GM12878 (cell line): Measurements from ENCODE around the gene PLSCR3. TPM values are rescaled to one million over a fixed set of nuclear protein-coding genes. Genes with fewer than 3 reads are reported as not detected.
A peak's percentile ranks its signal among the peaks of the same experiment; 100 is the strongest.

Experiments
- ATF7 ChIP-seq: fragments of 450-650 bp; IDR thresholded peaks from 2 replicates; pipeline ENCODE4 v1.6.1; 2016; ENCODE audit warnings: low read depth, mild to moderate bottlenecking
- CBX3 ChIP-seq: fragments of 200-600 bp; sonication (generic); IDR thresholded peaks from 2 replicates; pipeline ENCODE4 v1.6.1; 2016; ENCODE audit warnings: low read depth, borderline replicate concordance
- CHD1 ChIP-seq: IDR thresholded peaks from 2 replicates; pipeline ENCODE4 v1.6.1; 2012; ENCODE audit warnings: low read depth, low read length, improper control_type of control experiment
- FOXK2 ChIP-seq: fragments of 450-650 bp; IDR thresholded peaks from 2 replicates; pipeline ENCODE4 v1.6.1; 2017; ENCODE audit warnings: mild to moderate bottlenecking, moderate library complexity
- NFYA ChIP-seq: IDR thresholded peaks from 2 replicates; pipeline ENCODE4 v1.6.1; 2011; ENCODE audit warnings: low read depth, mild to moderate bottlenecking, low read length, improper control_type of control experiment, borderline replicate concordance
- PAX5 ChIP-seq: IDR thresholded peaks from 2 replicates; pipeline ENCODE4 v1.6.1; 2011; ENCODE audit warnings: low read depth, low read length, borderline replicate concordance
- POU2F2 ChIP-seq: IDR thresholded peaks from 3 replicates; pipeline ENCODE4 v1.6.1; 2011; ENCODE audit warnings: low read depth, mild to moderate bottlenecking, low read length, borderline replicate concordance
- SIN3A ChIP-seq: IDR thresholded peaks from 2 replicates; pipeline ENCODE4 v1.6.1; 2012; ENCODE audit warnings: low read depth, low read length, improper control_type of control experiment
- SMAD1 ChIP-seq: fragments of 450-650 bp; IDR thresholded peaks from 2 replicates; pipeline ENCODE4 v1.6.1; 2018; ENCODE audit warnings: mild to moderate bottlenecking, low read depth; ENCODE audit not compliant: partially characterized antibody
- YBX1 ChIP-seq: fragments of 450-650 bp; IDR thresholded peaks from 2 replicates; pipeline ENCODE4 v1.6.1; 2016; ENCODE audit warnings: antibody characterized with exemption
- ZBTB4 ChIP-seq: fragments of 450-650 bp; formaldehyde crosslinking; IDR thresholded peaks from 2 replicates; pipeline ENCODE4 v1.4.0; 2022; ENCODE audit warnings: mild to moderate bottlenecking, moderate library complexity
- polyA plus RNA-seq, 11 experiments: library from polyadenylated mRNA; depleted of rRNA in 4 of 11; unstranded in 6 of 11; stranded (reverse) in 5 of 11; fragments of >200 nt; fragmentation: Nextera tagmentation in 4 of 11; fragmentation: Illumina TruSeq in 1 of 11; extraction: Ambion mirVana in 4 of 11; extraction: Trizol in 1 of 11; gene quantifications; 1 replicate in 1 of 11; 2 replicates in 10 of 11; pipeline versions ENCODE4 v1.2.1 to v1.2.3, GENCODE V29; 2011 to 2016; ENCODE audit warnings: inconsistent platforms in 2 of 11, missing spikeins in 2 of 11, low read depth in 1 of 11
- total RNA-seq, 4 experiments: library from RNA; depleted of rRNA in 3 of 4; stranded (reverse); fragments of >200 nt in 3 of 4; fragmentation: Illumina TruSeq in 1 of 4; extraction: Trizol in 1 of 4; gene quantifications; 2 replicates each; pipeline versions ENCODE4 v1.2.1 to v1.2.3, GENCODE V29; 2013 to 2021
- TF ChIP-seq, protein P1 (sequence below): IDR thresholded peaks from 2 replicates; pipeline ENCODE4 v1.6.1; 2011; ENCODE audit warnings: borderline replicate concordance, low read depth, mild to moderate bottlenecking, moderate library complexity, mixed read lengths, low read length; ENCODE audit not compliant: insufficient read depth; ENCODE audit errors: extremely low read length
- TF ChIP-seq, protein P2 (sequence below): fragments of 450-650 bp; IDR thresholded peaks from 2 replicates; pipeline ENCODE4 v1.6.1; 2017; ENCODE audit warnings: mild to moderate bottlenecking, moderate library complexity
- TF ChIP-seq, protein P3 (sequence below): IDR thresholded peaks from 2 replicates; pipeline ENCODE4 v1.6.1; 2012; ENCODE audit warnings: improper control_type of control experiment, low read depth, low read length; ENCODE audit not compliant: insufficient replicate concordance
- TF ChIP-seq, protein P4 (sequence below): IDR thresholded peaks from 2 replicates; pipeline ENCODE4 v1.6.1; 2012; ENCODE audit warnings: low read depth, low read length, improper control_type of control experiment

The PLSCR3 gene
- total and polyA plus RNA-seq, 10 of the 15 experiments (the other 5 are each of a cell fraction or from before 2014, with no cell fraction given) = 9.9 to 51.4 (median 43.4) TPM

- TF ChIP-seq, protein P1, sequence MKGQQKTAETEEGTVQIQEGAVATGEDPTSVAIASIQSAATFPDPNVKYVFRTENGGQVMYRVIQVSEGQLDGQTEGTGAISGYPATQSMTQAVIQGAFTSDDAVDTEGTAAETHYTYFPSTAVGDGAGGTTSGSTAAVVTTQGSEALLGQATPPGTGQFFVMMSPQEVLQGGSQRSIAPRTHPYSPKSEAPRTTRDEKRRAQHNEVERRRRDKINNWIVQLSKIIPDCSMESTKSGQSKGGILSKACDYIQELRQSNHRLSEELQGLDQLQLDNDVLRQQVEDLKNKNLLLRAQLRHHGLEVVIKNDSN = peak; percentile 81
- TF ChIP-seq CHD1 = peak; percentile 88; the same call in 1 of the 2 replicates
- TF ChIP-seq, protein P2, sequence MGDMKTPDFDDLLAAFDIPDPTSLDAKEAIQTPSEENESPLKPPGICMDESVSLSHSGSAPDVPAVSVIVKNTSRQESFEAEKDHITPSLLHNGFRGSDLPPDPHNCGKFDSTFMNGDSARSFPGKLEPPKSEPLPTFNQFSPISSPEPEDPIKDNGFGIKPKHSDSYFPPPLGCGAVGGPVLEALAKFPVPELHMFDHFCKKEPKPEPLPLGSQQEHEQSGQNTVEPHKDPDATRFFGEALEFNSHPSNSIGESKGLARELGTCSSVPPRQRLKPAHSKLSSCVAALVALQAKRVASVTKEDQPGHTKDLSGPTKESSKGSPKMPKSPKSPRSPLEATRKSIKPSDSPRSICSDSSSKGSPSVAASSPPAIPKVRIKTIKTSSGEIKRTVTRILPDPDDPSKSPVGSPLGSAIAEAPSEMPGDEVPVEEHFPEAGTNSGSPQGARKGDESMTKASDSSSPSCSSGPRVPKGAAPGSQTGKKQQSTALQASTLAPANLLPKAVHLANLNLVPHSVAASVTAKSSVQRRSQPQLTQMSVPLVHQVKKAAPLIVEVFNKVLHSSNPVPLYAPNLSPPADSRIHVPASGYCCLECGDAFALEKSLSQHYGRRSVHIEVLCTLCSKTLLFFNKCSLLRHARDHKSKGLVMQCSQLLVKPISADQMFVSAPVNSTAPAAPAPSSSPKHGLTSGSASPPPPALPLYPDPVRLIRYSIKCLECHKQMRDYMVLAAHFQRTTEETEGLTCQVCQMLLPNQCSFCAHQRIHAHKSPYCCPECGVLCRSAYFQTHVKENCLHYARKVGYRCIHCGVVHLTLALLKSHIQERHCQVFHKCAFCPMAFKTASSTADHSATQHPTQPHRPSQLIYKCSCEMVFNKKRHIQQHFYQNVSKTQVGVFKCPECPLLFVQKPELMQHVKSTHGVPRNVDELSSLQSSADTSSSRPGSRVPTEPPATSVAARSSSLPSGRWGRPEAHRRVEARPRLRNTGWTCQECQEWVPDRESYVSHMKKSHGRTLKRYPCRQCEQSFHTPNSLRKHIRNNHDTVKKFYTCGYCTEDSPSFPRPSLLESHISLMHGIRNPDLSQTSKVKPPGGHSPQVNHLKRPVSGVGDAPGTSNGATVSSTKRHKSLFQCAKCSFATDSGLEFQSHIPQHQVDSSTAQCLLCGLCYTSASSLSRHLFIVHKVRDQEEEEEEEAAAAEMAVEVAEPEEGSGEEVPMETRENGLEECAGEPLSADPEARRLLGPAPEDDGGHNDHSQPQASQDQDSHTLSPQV = no peak
- no peak for TF ChIP-seq POU2F2
- TF ChIP-seq, protein P3, sequence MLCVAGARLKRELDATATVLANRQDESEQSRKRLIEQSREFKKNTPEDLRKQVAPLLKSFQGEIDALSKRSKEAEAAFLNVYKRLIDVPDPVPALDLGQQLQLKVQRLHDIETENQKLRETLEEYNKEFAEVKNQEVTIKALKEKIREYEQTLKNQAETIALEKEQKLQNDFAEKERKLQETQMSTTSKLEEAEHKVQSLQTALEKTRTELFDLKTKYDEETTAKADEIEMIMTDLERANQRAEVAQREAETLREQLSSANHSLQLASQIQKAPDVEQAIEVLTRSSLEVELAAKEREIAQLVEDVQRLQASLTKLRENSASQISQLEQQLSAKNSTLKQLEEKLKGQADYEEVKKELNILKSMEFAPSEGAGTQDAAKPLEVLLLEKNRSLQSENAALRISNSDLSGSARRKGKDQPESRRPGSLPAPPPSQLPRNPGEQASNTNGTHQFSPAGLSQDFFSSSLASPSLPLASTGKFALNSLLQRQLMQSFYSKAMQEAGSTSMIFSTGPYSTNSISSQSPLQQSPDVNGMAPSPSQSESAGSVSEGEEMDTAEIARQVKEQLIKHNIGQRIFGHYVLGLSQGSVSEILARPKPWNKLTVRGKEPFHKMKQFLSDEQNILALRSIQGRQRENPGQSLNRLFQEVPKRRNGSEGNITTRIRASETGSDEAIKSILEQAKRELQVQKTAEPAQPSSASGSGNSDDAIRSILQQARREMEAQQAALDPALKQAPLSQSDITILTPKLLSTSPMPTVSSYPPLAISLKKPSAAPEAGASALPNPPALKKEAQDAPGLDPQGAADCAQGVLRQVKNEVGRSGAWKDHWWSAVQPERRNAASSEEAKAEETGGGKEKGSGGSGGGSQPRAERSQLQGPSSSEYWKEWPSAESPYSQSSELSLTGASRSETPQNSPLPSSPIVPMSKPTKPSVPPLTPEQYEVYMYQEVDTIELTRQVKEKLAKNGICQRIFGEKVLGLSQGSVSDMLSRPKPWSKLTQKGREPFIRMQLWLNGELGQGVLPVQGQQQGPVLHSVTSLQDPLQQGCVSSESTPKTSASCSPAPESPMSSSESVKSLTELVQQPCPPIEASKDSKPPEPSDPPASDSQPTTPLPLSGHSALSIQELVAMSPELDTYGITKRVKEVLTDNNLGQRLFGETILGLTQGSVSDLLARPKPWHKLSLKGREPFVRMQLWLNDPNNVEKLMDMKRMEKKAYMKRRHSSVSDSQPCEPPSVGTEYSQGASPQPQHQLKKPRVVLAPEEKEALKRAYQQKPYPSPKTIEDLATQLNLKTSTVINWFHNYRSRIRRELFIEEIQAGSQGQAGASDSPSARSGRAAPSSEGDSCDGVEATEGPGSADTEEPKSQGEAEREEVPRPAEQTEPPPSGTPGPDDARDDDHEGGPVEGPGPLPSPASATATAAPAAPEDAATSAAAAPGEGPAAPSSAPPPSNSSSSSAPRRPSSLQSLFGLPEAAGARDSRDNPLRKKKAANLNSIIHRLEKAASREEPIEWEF = no peak
- TF ChIP-seq NFYA = no peak
- no peak for TF ChIP-seq SIN3A
- TF ChIP-seq ZBTB4 (CRISPR knock-in tag) = no peak
- peak; percentile 94 for TF ChIP-seq FOXK2
- TF ChIP-seq PAX5 = no peak
- TF ChIP-seq YBX1 = no peak
- TF ChIP-seq ATF7 = peak; percentile 95
- TF ChIP-seq, protein P4, sequence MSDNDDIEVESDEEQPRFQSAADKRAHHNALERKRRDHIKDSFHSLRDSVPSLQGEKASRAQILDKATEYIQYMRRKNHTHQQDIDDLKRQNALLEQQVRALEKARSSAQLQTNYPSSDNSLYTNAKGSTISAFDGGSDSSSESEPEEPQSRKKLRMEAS = no peak
- no peak for TF ChIP-seq CBX3
- TF ChIP-seq SMAD1 = peak; percentile 79
Observed at GRCh38 chr17:7440113-7440833, 45.9 kb upstream of the PLSCR3 start (continued).
